ENCODE data around the gene MYOZ3. TPM values are rescaled to one million over a fixed set of nuclear protein-coding genes. Genes with fewer than 3 reads are reported as not detected.
A peak's percentile ranks its signal among the peaks of the same experiment; 100 is the strongest.

Gene MYOZ3
- polyA plus RNA-seq, 1 of the 3 experiments (the other 2 are of a cell fraction): 0.26 TPM

DNA sequence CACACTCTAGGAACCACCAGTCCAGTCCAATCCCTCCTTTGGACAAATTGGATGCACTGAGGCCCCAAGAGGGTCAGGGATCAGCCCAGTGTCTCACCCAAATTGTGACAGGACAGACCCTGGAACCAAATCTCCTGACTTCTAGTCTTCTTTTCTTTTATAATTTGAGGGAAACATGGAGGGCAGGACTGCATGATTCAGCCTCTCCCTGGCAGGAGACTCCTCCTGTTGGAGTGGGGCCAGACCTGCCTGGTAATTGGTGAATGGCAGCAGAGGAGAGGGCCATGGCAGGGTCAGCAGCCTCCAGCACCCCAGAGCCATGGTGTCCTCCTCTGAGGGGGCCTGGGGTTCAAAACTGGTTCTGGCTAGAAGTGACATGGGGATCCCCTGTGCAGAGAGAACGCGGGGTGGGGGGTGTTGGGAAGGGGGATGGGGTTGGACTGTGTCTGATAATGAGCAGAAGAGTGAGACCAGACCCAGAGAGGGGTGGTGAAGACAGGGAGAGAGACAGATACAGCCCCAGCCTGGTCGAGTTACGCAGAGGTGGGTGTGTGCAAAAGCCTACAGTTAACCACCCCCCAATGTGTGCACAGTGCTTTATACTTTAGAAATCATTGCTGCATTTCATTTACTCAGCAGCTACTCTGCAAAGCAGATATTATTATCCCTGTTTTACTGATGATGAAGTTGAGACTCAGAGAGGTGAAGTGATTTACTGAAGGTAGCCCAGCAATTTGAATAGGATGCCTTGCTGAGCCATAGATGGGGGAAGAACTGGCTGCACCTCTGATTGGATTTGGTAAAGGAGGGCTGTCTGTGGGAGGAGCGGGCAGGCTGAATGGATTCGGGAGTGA, 24.4 kb upstream of the MYOZ3 start:
- ChIA-PET CTCF (interaction anchor here (1.6 to 3.1 kb wide), 3 partner anchors 10 to 21 kb away, joined by 7 to 8 read pairs (median 7); no protein-coding TSS in a partner anchor), POLR2A (no interaction called here)
- H3K27ac ChIP-seq (ENCODE audit: low read depth in 2 of 2, low read length in 1 of 2): peak overlapping the region; percentile 68 to 94
- no peak for TF ChIP-seq TEAD4 (IDR thresholded peaks at IDR 0.05; ENCODE audit: borderline replicate concordance, insufficient read depth)
- TF ChIP-seq GATA2 (CRISPR knock-in tag; IDR thresholded peaks at IDR 0.05): no peak
- no peak for TF ChIP-seq SMC3 (IDR thresholded peaks at IDR 0.05; ENCODE audit: low read depth, low read length)
- peak; percentile 90 for TF ChIP-seq NFIC (IDR thresholded peaks at IDR 0.05; ENCODE audit: borderline replicate concordance)
- no peak for TF ChIP-seq FOXJ3 (CRISPR knock-in tag; IDR thresholded peaks at IDR 0.05)
- TF ChIP-seq, protein P1, sequence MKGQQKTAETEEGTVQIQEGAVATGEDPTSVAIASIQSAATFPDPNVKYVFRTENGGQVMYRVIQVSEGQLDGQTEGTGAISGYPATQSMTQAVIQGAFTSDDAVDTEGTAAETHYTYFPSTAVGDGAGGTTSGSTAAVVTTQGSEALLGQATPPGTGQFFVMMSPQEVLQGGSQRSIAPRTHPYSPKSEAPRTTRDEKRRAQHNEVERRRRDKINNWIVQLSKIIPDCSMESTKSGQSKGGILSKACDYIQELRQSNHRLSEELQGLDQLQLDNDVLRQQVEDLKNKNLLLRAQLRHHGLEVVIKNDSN (IDR thresholded peaks at IDR 0.05; ENCODE audit: borderline replicate concordance, low read depth): no peak
- TF ChIP-seq TCF12 (IDR thresholded peaks at IDR 0.05): peak; percentile 28; the same call in 1 of the 2 replicates
- TF ChIP-seq, protein P2, sequence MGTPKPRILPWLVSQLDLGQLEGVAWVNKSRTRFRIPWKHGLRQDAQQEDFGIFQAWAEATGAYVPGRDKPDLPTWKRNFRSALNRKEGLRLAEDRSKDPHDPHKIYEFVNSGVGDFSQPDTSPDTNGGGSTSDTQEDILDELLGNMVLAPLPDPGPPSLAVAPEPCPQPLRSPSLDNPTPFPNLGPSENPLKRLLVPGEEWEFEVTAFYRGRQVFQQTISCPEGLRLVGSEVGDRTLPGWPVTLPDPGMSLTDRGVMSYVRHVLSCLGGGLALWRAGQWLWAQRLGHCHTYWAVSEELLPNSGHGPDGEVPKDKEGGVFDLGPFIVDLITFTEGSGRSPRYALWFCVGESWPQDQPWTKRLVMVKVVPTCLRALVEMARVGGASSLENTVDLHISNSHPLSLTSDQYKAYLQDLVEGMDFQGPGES (IDR thresholded peaks at IDR 0.05; ENCODE audit: low read depth, low read length): no peak
- TF ChIP-seq, protein P3, sequence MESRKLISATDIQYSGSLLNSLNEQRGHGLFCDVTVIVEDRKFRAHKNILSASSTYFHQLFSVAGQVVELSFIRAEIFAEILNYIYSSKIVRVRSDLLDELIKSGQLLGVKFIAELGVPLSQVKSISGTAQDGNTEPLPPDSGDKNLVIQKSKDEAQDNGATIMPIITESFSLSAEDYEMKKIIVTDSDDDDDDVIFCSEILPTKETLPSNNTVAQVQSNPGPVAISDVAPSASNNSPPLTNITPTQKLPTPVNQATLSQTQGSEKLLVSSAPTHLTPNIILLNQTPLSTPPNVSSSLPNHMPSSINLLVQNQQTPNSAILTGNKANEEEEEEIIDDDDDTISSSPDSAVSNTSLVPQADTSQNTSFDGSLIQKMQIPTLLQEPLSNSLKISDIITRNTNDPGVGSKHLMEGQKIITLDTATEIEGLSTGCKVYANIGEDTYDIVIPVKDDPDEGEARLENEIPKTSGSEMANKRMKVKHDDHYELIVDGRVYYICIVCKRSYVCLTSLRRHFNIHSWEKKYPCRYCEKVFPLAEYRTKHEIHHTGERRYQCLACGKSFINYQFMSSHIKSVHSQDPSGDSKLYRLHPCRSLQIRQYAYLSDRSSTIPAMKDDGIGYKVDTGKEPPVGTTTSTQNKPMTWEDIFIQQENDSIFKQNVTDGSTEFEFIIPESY (IDR thresholded peaks at IDR 0.05; ENCODE audit: borderline replicate concordance, low read depth): no peak
- TF ChIP-seq POLR2AphosphoS5 (IDR thresholded peaks at IDR 0.05; ENCODE audit: low read depth, low read length): no peak; the same call in 1 of the 2 replicates
- peak; percentile 47 for TF ChIP-seq JUND (IDR thresholded peaks at IDR 0.05)
- TF ChIP-seq, protein P4, sequence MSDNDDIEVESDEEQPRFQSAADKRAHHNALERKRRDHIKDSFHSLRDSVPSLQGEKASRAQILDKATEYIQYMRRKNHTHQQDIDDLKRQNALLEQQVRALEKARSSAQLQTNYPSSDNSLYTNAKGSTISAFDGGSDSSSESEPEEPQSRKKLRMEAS (IDR thresholded peaks at IDR 0.05; ENCODE audit: low read depth): no peak; the same call in none of the 2 replicates
- TF ChIP-seq, protein P5, sequence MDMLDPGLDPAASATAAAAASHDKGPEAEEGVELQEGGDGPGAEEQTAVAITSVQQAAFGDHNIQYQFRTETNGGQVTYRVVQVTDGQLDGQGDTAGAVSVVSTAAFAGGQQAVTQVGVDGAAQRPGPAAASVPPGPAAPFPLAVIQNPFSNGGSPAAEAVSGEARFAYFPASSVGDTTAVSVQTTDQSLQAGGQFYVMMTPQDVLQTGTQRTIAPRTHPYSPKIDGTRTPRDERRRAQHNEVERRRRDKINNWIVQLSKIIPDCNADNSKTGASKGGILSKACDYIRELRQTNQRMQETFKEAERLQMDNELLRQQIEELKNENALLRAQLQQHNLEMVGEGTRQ (IDR thresholded peaks at IDR 0.05; ENCODE audit: borderline replicate concordance, low read depth, low read length): no peak
- TF ChIP-seq GABPA (IDR thresholded peaks at IDR 0.05; ENCODE audit: low read depth): no peak
- no peak for TF ChIP-seq FOXM1 (IDR thresholded peaks at IDR 0.05; ENCODE audit: low read depth)
- no peak for TF ChIP-seq ELF1 (IDR thresholded peaks at IDR 0.05)
- TF ChIP-seq RFX5 (IDR thresholded peaks at IDR 0.05; ENCODE audit: low read length): no peak
- no peak for TF ChIP-seq EZH2phosphoT487 (IDR thresholded peaks at IDR 0.05; ENCODE audit: borderline replicate concordance, low read depth)
- no peak; the same call in 1 of the 2 replicates for TF ChIP-seq RCOR1 (IDR thresholded peaks at IDR 0.05; ENCODE audit: low read length)
- peak; percentile 57; the same call in 1 of the 2 replicates for TF ChIP-seq YY1 (IDR thresholded peaks at IDR 0.05; ENCODE audit: low read depth)
- TF ChIP-seq CHD2 (IDR thresholded peaks at IDR 0.05; ENCODE audit: low read length, partially characterized antibody): peak; percentile 27
- TF ChIP-seq FOSL2 (IDR thresholded peaks at IDR 0.05; ENCODE audit: borderline replicate concordance, low read depth): peak; percentile 59; the same call in 1 of the 2 replicates
- no peak; the same call in 1 of the 2 replicates for TF ChIP-seq TAF1 (IDR thresholded peaks at IDR 0.05; ENCODE audit: borderline replicate concordance, low read depth, low read length)
- TF ChIP-seq RAD21 (IDR thresholded peaks at IDR 0.05; ENCODE audit: low read length): peak; percentile 18; the same call in 1 of the 2 replicates
- TF ChIP-seq, protein P6, sequence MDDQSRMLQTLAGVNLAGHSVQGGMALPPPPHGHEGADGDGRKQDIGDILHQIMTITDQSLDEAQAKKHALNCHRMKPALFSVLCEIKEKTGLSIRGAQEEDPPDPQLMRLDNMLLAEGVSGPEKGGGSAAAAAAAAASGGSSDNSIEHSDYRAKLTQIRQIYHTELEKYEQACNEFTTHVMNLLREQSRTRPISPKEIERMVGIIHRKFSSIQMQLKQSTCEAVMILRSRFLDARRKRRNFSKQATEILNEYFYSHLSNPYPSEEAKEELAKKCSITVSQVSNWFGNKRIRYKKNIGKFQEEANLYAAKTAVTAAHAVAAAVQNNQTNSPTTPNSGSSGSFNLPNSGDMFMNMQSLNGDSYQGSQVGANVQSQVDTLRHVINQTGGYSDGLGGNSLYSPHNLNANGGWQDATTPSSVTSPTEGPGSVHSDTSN (IDR thresholded peaks at IDR 0.05): peak; percentile 70
- peak in 1 of 2 experiments; percentile 38; a peak in 1 of 4 replicates for TF ChIP-seq EP300 (IDR thresholded peaks at IDR 0.05; ENCODE audit: borderline replicate concordance in 1 of 2, low read depth in 1 of 2, low read length in 1 of 2)

More for the DNA sequence above, 24.4 kb upstream of the MYOZ3 start:
- H3K9ac ChIP-seq: no peak overlapping the region; the same call in 1 of the 2 replicates
- peaks cover 45 to 61% of the 10 kb centered on the region in 2 experiments for H3K4me1 ChIP-seq (ENCODE audit: control insufficient read depth in 1 of 2, insufficient read depth in 2 of 2, low read depth in 1 of 2, low read length in 1 of 2)
- H3K9me3 ChIP-seq: no peaks in the 10 kb centered on the region
- no peak overlapping the region for H3K4me3 ChIP-seq (ENCODE audit: low read depth in 2 of 2, low read length in 1 of 2)
- no peaks in the 10 kb centered on the region for H4K20me1 ChIP-seq (ENCODE audit: insufficient read depth)
- H3K9me2 ChIP-seq: no peaks in the 10 kb centered on the region
- peak; percentile 84 for DNase-seq
- peaks cover 44% of the 10 kb centered on the region for H3F3A ChIP-seq (replicated peaks; ENCODE audit: insufficient read depth)
- H3K27me3 ChIP-seq (ENCODE audit: insufficient read depth): no peaks in the 10 kb centered on the region
- peak overlapping the region; percentile 57 for H3K4me2 ChIP-seq
- 35% methylated on average over 6 of the region's 6 CpGs for whole genome bisulfite sequencing (ENCODE audit: low lambda C conversion rate)
- 0 out of 2 replicates have a peak, but pooled peaks cover under 1% of the 10 kb centered on the region for H3K79me2 ChIP-seq (ENCODE audit: insufficient read depth)
- peak overlapping the region; percentile 83 for H2AFZ ChIP-seq (ENCODE audit: low read depth)
- no peaks in the 10 kb centered on the region for H3K36me3 ChIP-seq (replicated peaks in 1 of 2; ENCODE audit: control insufficient read depth in 1 of 2, insufficient read depth in 2 of 2, low read length in 1 of 2)
